ENCODE results near the gene PLIN5.
"Not testable (repeated sequence)": the region's sequence is repeated elsewhere in the genome, so short reads cannot be mapped to it uniquely, and the experiment has no call there.

PLIN5 gene

GRCh38 chr19:4570916-4571304, 35.9 kb upstream of the PLIN5 start:
- Histone ChIP-seq H3K4me1 (peaks cover 21 to 55% (median 34%) of the 10 kb centered on the region in 10 experiments), H3K36me3 (no peaks in the 10 kb centered on the region), H3K4me3 (no peak overlapping the region), H3K9ac (no peak overlapping the region), H3K27me3 (no peaks in the 10 kb centered on the region), H4K20me1 (no peaks in the 10 kb centered on the region), H3K4me2 (no peak overlapping the region), H3K9me3 (replicated peaks in 1 of 11) (no peaks in the 10 kb centered on the region), H3K27ac (no peak overlapping the region)
- TF ChIP-seq Cebpa-rat (IDR thresholded peaks at IDR 0.05) = no peak

GRCh38 chr19:4570402-4570801, 35.4 kb upstream of the PLIN5 start:
- no peak for TF ChIP-seq Cebpa-rat (IDR thresholded peaks at IDR 0.05)
- no peaks in the 10 kb centered on the region for H3K9me3 ChIP-seq (replicated peaks in 1 of 11)
- H3K9ac ChIP-seq = no peak overlapping the region
- no peaks in the 10 kb centered on the region for H3K27me3 ChIP-seq
- no peak overlapping the region for H3K27ac ChIP-seq
- no peaks in the 10 kb centered on the region for H4K20me1 ChIP-seq
- no peak overlapping the region for H3K4me2 ChIP-seq
- no peaks in the 10 kb centered on the region for H3K36me3 ChIP-seq
- H3K4me1 ChIP-seq = peaks cover 16 to 51% (median 29%) of the 10 kb centered on the region in 10 experiments
- no peak overlapping the region for H3K4me3 ChIP-seq

- H3K27me3 ChIP-seq = no peaks in the 10 kb centered on the region
- no peak overlapping the region for H3K9ac ChIP-seq
- peak overlapping the region in 4 of 11 experiments; percentile 14 to 23 (median 14); a peak in 4 of 22 replicates for H3K4me2 ChIP-seq
- no peak for TF ChIP-seq Cebpa-rat (IDR thresholded peaks at IDR 0.05)
- no peaks in the 10 kb centered on the region for H4K20me1 ChIP-seq
- no peak overlapping the region for H3K27ac ChIP-seq
- H3K4me3 ChIP-seq = no peak overlapping the region
- no peaks in the 10 kb centered on the region for H3K36me3 ChIP-seq
- peaks cover 6 to 50% (median 23%) of the 10 kb centered on the region in 10 experiments for H3K4me1 ChIP-seq
- H3K9me3 ChIP-seq (replicated peaks in 1 of 11) = no peaks in the 10 kb centered on the region
Measured at GRCh38 chr19:4568886-4569285, 33.9 kb upstream of the PLIN5 start.

GRCh38 chr19:4567584-4568071, 32.6 kb upstream of the PLIN5 start:
- TF ChIP-seq Cebpa-rat (IDR thresholded peaks at IDR 0.05) = no peak
- Histone ChIP-seq H3K4me3 (no peak overlapping the region), H4K20me1 (no peaks in the 10 kb centered on the region), H3K9ac (no peak overlapping the region), H3K36me3 (no peaks in the 10 kb centered on the region), H3K27me3 (no peaks in the 10 kb centered on the region), H3K4me2 (peak overlapping the region in 1 of 11 experiments; percentile 26; a peak in 4 of 22 replicates), H3K4me1 (peaks cover 6 to 60% (median 32%) of the 10 kb centered on the region in 10 experiments), H3K9me3 (replicated peaks in 1 of 11) (no peaks in the 10 kb centered on the region), H3K27ac (0 out of 22 replicates have a peak overlapping the region, but pooled peaks of 1 of the 11 experiments have one; percentile 20)

- no peak overlapping the region for H3K4me3 ChIP-seq
- H3K4me2 ChIP-seq = no peak overlapping the region
- H3K9ac ChIP-seq = no peak overlapping the region; a peak in 2 of 22 replicates
- H4K20me1 ChIP-seq = no peaks in the 10 kb centered on the region
- 0 out of 22 replicates have a peak overlapping the region, but pooled peaks of 1 of the 11 experiments have one; percentile 21 for H3K27ac ChIP-seq
- TF ChIP-seq Cebpa-rat (IDR thresholded peaks at IDR 0.05) = no peak
- H3K27me3 ChIP-seq = no peaks in the 10 kb centered on the region
- H3K36me3 ChIP-seq = no peaks in the 10 kb centered on the region
- H3K9me3 ChIP-seq (replicated peaks in 1 of 11) = no peaks in the 10 kb centered on the region
- peaks cover 8 to 66% (median 36%) of the 10 kb centered on the region in 10 experiments for H3K4me1 ChIP-seq
Measured at GRCh38 chr19:4566402-4567051, 31.5 kb upstream of the PLIN5 start.

GRCh38 chr19:4563562-4563961, 28.5 kb upstream of the PLIN5 start:
- H3K36me3 ChIP-seq; H3K9me3 ChIP-seq (replicated peaks in 1 of 11); H3K27me3 ChIP-seq; H3K4me3 ChIP-seq; H3K9ac ChIP-seq; H4K20me1 ChIP-seq: not testable (repeated sequence)
- H3K4me2 ChIP-seq = peak overlapping the region in 9 of 11 experiments; percentile 3 to 58 (median 43); a peak in 12 of 22 replicates
- H3K27ac ChIP-seq = 0 out of 22 replicates have a peak overlapping the region, but pooled peaks of 1 of the 11 experiments have one; percentile 11
- peaks cover 10 to 87% (median 47%) of the 10 kb centered on the region in 10 experiments for H3K4me1 ChIP-seq

DNA sequence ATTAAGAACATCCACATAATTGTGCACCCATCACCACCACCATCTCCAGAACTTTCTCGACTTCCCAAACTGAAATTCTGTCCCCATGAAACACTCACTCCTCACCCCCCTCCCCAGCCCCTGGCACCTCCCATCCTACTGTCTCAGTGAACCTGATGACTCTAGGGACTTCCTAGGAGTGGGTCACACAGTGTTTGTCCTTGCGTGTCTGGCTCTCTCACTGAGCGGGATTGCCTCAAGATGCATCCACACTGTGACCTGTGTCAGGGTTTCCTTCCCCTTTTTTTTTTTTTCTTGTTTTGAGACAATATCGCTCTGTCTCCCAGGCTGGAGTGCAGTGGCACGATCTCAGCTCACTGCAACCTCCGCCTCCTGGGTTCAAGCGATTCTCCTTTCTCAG, 27.1 kb upstream of the PLIN5 start:
- not testable (repeated sequence) for H3K9me3 ChIP-seq (replicated peaks in 1 of 11); H3K27me3 ChIP-seq
- H3K4me1 ChIP-seq = peaks cover 10 to 85% (median 48%) of the 10 kb centered on the region in 10 experiments

GRCh38 chr19:4559569-4559968, 24.5 kb upstream of the PLIN5 start, which contains the start of gene SEMA6B:
Gene SEMA6B (minus strand): TSS chr19:4559684. CDS start chr19:4558457, 1,227 bp downstream.
- no peaks in the 10 kb centered on the region for H4K20me1 ChIP-seq
- H3K4me2 ChIP-seq = peak within 1 kb of the TSS in 10 of 11 experiments; percentile 5 to 93 (median 60); a peak in 16 of 22 replicates
- peak within 1 kb of the TSS in 3 of 10 experiments; percentile 22 to 55 (median 36); a peak in 5 of 20 replicates for H3K4me3 ChIP-seq
- H3K36me3 ChIP-seq = peaks cover 0 to 12% (median 0%) of the 10 kb centered on the region in 11 experiments; a peak in 1 of 22 replicates
- peak within 1 kb of the TSS in 10 of 11 experiments; percentile 2 to 65 (median 54); a peak in 17 of 22 replicates for H3K27ac ChIP-seq
- no peak for TF ChIP-seq Cebpa-rat (IDR thresholded peaks at IDR 0.05)
- H3K9ac ChIP-seq = peak within 1 kb of the TSS in 9 of 11 experiments; percentile 1 to 56 (median 42); a peak in 11 of 22 replicates
- no peaks in the 10 kb centered on the region for H3K27me3 ChIP-seq
- peaks cover 10 to 82% (median 45%) of the 10 kb centered on the region in 10 experiments for H3K4me1 ChIP-seq
- no peaks in the 10 kb centered on the region for H3K9me3 ChIP-seq (replicated peaks in 1 of 11)

More for the DNA sequence above, 27.1 kb upstream of the PLIN5 start:
- Histone ChIP-seq H3K27ac (peak overlapping the region in 4 of 11 experiments; percentile 39 to 58 (median 48); a peak in 6 of 22 replicates), H3K4me2 (peak overlapping the region in 10 of 11 experiments; percentile 7 to 74 (median 54); a peak in 17 of 22 replicates)
- not testable (repeated sequence) for H3K9ac ChIP-seq, H3K4me3 ChIP-seq, H3K36me3 ChIP-seq, H4K20me1 ChIP-seq

Measured in BLaER1 treated with 17β-estradiol and CSF1 and Interleukin-3, amounts not matched to agents 10 nM and 100 nM (cell line).